GM19452 (cell line): ENCODE data around the gene PRRX2.
"Not testable (repeated sequence)": the region's sequence is repeated elsewhere in the genome, so short reads cannot be mapped to it uniquely, and the experiment has no call there.

Experiments used
- ATAC-seq: cut with Tn5 transposase; IDR thresholded peaks from one replicate; pipeline ENCODE4 v1.9.1; 2021; ENCODE audit not compliant: unreplicated experiment

PRRX2 gene

GRCh38 chr9:129636343-129636742 is 29.1 kb upstream of the PRRX2 start:
- not testable (repeated sequence) for ATAC-seq

- ATAC-seq = no peak
These were observed 28.3 kb upstream of the PRRX2 start for GRCh38 chr9:129637102-129637501.

- ATAC-seq = no peak
These were observed 27.6 kb upstream of the PRRX2 start for GRCh38 chr9:129637673-129638439.

DNA sequence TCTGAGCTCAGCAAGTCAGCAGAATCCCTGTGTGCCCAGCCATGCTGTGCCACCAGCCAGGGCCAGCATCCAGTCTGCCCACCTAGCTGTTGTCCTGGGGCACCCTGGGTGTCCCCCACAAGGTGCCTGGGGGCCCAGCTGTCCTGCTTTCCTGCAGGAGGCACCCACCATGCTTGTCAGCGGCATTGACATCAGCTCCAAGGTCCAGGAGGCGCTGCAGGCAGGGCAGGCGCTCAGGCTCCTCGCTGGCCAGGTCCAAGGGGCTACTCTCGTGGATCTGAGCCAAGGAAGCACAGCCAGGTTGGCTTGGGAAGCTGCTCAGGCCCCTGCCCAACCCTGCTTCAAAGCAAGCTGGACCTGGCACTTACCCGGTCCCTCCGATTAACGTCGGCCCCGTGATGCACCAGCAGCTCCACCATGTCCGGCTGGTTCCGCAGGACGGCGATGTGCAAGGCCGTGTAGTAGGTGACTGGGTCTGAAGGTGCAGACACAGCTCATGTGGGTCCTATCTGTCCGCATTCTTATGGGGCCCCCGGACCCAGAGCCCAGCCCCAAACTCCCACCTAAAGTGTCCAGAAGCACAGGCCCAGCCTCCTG is 26.3 kb upstream of the PRRX2 start:
- ATAC-seq = no peak

- ATAC-seq = no peak
These were observed 25.7 kb upstream of the PRRX2 start for GRCh38 chr9:129639756-129640085.

GRCh38 chr9:129640086-129640870 is 25.2 kb upstream of the PRRX2 start:
- no peak for ATAC-seq

- no peak for ATAC-seq
These were observed 24.3 kb upstream of the PRRX2 start for GRCh38 chr9:129640871-129641749.

GRCh38 chr9:129641750-129642585 is 23.5 kb upstream of the PRRX2 start, which contains the start of gene ASB6:
ASB6 (minus strand) TSS chr9:129642151; CDS start chr9:129641999, 152 bp downstream.
- peak; percentile 83 for ATAC-seq

GRCh38 chr9:129643706-129644105 is 21.7 kb upstream of the PRRX2 start:
- no peak for ATAC-seq

GRCh38 chr9:129644365-129644764 is 21.1 kb upstream of the PRRX2 start:
- no peak for ATAC-seq

DNA sequence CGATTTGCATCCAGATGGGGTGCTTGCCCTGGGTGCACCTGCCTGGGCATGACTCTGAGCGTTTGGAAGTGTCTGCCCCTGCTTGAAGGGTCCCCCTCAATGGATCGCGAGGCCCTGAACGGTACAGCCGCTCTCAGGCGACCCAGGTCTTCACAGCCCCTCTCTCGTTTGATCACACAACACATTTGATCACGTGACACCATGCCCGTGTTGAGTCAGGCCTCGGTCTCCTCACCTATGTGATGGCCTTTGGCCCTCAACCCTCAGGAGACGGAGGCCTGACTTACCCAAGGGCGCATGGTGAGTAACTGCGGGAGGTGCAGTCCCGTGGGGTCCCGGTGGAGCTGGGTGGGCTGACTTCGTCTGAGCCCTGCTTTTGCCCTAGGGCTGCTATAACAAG is 20.5 kb upstream of the PRRX2 start:
- no peak for ATAC-seq

GRCh38 chr9:129646252-129646651 is 19.2 kb upstream of the PRRX2 start:
- no peak for ATAC-seq

DNA sequence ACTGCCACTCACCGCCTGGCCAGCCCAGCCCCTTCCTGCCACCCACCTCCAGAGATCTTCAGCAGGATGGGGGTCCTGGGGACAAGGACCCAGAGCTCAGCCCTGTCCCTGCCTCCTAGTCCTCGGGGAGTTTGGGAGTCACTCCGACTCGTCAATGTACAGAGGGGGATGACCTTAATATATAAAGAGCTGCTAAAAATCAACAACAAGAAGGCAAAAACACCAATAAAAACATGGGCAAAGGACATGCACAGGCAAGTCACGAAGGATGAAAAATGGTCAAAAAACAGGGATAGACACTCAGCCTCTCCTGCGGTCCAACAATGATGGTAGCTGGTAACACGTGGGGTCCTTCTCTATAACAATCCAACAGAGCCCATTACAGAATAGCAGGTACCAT is 18.8 kb upstream of the PRRX2 start:
- ATAC-seq = no peak

- no peak for ATAC-seq
These were observed 17.8 kb upstream of the PRRX2 start for GRCh38 chr9:129647635-129648034.

DNA sequence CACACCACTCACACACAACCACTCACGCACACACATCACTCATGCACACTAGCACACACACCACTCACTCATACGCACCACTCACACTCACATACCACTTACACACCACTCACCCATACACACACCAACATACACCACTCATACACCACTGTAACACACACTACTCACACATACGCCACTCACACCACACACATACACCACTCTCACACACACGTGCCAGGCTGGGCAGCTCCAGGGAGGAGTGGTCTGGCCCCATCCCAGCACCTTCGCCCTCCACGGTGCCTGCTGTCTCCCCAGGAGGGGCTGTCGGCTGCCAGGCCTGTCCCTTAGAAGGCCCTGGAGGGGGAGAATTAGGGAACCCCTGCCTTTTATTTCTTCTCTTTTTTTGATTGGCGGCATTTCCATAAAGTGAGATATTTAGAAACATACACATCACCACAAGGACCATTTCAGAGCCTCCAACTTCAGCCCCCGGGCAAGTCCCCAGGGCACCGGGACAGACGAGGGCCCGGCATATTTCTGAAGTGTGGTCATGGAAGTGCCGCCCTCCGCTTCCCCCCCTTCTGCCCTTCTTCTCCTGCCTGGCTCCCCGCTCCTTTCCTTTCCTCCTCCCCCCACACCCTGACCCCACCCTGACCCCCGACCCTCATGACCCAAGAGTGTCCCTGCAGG is 17.2 kb upstream of the PRRX2 start:
- no peak for ATAC-seq

DNA sequence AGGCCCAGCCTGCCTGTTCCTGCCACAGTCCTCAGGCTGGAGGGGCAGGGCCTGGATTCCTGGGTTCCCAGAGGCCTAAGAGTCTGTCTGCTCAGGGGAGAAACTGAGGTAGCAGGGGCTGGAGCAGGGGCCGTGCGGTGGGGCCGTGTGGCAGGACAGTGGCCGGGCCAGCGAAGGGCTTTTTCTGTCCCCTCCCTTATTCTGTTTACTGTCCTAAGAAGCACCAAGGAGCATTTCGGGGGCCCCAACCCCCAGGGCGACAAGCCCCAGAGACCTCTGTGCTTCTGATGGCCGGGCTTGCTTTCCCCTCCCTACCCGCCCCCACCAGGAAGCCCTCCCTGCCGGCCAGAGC is 16.7 kb upstream of the PRRX2 start:
- ATAC-seq = no peak

- no peak for ATAC-seq
These were observed 15.4 kb upstream of the PRRX2 start for GRCh38 chr9:129649726-129650679.

GRCh38 chr9:129650680-129651235 is 14.7 kb upstream of the PRRX2 start:
- no peak for ATAC-seq
